Stimulated activated CD8-positive, alpha-beta memory T cell treated with anti-CD3 and anti-CD28 coated beads, Interleukin-15, amount 100 ng/mL, for 1 hour (primary cell): Measurements from ENCODE around the gene AXL.
"Not testable (repeated sequence)": the region's sequence is repeated elsewhere in the genome, so short reads cannot be mapped to it uniquely, and the experiment has no call there.

Experiments
- DNase-seq: peaks from one replicate; pipeline ENCODE4 v3.0.0-alpha.2; 2020; ENCODE audit warnings: low read depth

The AXL gene

DNA sequence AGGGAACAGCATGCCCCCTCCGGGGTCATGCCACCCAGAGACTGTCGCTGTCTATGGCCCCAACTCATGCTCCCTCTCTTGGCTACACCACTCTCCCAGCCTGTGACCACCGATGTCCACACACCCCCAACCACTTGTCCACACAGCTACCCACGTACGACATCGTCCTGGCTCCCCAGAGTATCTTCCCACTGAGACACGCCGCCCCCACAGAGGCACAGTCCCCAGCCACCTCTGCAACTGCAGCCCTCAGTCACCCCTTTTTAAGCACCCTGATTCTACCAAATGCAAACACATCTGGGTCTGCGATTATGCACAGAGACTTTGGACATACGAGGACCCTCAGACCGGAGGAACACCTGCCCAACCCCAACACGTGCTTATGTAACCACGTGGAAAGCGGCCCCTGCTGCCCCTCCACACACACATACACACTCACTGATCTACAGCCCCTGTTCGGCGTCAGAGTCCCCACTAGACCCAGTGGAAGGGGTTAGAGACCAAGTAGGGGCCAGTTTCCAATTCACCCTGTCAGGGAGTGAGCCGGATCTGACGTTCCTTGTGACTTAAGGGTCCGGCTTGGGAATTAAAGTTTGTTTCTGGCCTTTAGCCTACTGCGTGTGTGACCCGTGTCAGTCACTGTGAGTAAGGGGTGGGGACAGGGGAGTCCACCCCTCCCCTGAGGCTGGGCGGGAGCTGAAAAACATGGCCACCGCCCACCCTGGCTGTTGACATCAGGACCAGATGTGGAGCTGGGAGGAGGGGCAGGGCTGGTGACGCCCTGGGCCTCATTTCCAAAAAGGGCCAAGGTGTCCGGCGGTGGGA, 11.9 kb upstream of the AXL start:
- no peak for DNase-seq

GRCh38 chr19:41214161-41214560, 4.9 kb upstream of the AXL start:
- no peak for DNase-seq

DNA sequence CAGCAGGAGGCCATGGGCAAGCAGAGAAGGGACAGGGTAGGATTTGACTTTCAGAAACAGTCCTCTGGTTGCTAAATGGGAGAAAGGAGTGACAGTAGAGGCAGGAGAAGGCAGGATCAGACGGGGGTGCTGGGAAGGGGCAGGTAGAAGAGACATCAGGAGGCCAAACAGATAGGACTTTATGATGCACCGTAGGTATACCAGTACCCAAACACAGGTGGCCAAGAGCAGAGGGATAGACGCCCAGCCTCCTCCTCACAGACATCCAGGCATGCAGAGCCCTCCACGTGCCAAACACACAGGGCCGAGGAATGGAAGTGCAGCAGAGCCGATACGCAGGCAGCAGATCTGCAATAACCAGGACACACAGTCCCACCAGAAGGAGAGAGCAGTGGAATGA, 1.3 kb upstream of the AXL start:
- no peak for DNase-seq

DNA sequence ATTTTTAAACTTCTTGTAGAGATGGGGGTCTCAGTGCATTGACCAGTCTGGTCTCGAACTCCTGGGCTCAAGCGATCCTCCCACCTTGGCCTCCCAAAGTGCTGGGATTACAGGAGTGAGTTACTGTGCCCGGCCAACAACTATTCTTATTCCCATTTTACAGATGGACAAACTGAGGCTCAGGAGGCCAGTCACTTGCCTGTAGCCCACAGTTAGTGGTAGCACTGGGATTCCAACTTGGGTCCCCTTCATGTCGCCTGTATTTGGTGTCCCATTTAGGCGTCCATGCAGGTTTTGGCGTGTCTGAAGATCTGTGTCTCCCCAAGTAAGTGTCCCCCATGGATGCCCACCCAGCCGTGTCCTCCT, 791 bp upstream of the AXL start:
- no peak for DNase-seq

- DNase-seq, result no peak
Measured at GRCh38 chr19:41219924-41220567, 1.0 kb downstream of the AXL start.

DNA sequence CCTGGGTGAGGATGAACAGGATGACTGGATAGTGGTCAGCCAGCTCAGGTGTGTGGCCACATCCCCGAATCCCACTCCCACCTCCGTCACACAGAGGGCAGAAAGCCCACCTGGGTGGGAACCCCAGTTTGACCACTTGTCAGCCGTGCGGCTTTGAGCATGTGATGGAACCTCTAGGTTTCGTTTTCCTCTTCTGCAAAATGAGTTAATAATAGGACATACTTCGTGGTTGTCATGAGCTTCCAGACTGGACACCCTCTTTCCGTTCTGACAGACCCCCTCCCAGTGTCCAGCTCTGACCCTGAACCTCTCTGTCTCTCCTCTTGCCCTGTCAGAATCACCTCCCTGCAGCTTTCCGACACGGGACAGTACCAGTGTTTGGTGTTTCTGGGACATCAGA, 1.8 kb downstream of the AXL start:
- DNase-seq, result no peak

- DNase-seq, result no peak
Measured at GRCh38 chr19:41221514-41222205, 2.6 kb downstream of the AXL start.

- DNase-seq, result no peak
Measured at GRCh38 chr19:41222240-41222639, 3.2 kb downstream of the AXL start.

DNA sequence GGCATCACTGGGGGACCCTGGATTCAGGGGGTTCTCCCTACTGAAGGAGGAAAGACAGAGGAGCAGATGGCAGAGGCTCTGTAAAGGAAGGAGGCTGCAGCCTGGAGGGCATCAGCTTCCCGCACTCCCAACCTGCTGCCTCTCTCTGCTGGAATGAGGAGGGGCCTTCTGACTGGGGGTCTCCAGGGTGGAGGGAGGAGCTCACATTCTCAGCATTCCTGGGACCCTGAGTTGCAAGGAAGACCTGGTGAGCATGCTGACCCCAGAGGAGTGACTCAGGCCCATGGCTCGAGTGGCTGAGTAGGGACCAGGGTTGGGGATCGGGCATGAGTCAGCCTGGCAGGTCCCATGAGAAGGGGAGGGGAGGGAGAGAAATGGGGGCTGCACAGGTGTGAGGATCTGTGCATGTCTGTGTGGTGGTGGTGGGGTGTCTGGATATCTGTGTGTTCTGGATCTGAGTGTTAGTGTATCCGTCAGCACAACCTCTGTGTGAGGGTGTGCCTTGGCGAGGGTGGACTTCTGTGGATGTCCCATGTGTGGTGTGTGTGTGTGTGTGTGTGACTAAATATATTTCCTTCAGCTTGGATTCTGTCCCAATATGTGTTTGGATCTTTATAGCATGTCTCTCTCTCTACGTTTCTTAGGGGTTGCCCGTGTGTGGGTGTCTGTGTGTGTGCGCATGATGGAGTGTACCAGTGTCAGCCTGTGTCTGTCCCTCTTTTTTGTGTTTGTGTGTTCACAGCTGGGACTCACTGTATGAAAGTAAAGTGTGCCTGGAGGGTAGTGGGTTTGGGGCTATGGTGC, 4.6 kb downstream of the AXL start:
- DNase-seq, result no peak

DNA sequence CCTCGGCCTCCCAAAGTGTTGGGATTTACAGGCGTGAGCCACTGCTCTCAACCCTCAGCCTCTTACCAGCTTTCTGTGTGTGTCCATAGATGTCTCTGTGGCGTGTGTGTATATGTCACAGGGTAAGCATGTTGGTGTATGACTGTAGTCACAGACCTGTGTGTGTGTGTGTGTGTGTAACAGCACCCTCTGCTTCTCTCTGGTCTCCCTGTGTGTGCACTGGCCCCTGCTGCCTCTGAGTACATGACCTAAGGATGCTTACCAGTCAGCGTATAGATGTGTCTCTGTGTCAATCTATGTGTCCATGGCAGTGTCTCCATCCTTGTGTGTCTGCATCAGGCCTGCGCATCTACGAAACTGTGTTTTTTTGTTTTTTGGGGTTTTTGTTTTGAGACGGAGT, 5.6 kb downstream of the AXL start:
- DNase-seq, result no peak

GRCh38 chr19:41225238-41226052, 6.4 kb downstream of the AXL start:
- no peak for DNase-seq

GRCh38 chr19:41226053-41226873, 7.2 kb downstream of the AXL start:
- no peak for DNase-seq

DNA sequence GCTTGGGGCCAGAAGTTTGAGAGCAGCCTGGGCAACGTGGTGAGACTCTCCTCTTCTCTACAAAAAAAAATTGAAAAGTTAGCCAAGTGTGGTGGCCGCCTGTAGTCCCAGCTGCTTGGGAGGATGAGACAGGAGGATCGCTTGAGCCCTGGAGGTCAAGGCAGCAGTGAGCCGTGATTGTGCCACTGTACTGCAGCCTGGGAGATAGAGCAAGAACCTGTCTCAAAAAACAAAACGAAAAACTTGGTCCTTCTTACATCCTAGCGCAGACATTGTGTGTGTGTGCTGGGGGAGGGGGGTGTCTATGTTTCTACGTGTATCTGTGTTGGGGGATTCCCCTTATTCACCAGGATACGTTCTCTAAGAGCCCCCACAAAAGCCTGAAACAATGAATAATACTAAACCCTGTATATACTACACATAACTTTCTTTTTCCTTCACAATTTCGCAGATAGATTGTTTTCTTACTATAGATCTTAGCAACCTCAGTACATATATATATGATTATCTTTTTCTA, 7.9 kb downstream of the AXL start:
- no peak for DNase-seq

DNA sequence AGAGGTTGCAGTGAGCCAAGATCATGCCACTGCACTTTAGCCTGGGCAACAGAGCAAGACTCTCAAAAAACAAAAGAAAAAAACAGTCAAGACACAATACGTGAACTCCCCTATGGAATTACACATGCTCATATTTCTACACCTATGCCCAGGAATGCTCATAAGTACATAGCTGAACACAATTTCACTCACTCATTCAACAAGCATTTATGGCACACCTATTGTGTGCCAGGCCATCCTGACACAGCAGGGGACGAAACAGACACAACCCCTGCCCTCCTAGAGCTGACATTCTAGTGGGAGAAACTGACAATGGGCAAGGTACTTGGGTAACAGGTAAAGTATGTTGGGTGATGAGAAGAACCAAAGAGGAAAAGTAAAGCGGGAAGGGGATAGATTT, 9.5 kb downstream of the AXL start:
- no peak for DNase-seq

- not testable (repeated sequence) for DNase-seq
Measured at GRCh38 chr19:41229338-41229737, 10.3 kb downstream of the AXL start.

- DNase-seq, result no peak
Measured at GRCh38 chr19:41230067-41230857, 11.2 kb downstream of the AXL start.

GRCh38 chr19:41232686-41233085, 13.7 kb downstream of the AXL start:
- no peak for DNase-seq

GRCh38 chr19:41233748-41234240, 14.8 kb downstream of the AXL start:
- DNase-seq, result no peak

DNA sequence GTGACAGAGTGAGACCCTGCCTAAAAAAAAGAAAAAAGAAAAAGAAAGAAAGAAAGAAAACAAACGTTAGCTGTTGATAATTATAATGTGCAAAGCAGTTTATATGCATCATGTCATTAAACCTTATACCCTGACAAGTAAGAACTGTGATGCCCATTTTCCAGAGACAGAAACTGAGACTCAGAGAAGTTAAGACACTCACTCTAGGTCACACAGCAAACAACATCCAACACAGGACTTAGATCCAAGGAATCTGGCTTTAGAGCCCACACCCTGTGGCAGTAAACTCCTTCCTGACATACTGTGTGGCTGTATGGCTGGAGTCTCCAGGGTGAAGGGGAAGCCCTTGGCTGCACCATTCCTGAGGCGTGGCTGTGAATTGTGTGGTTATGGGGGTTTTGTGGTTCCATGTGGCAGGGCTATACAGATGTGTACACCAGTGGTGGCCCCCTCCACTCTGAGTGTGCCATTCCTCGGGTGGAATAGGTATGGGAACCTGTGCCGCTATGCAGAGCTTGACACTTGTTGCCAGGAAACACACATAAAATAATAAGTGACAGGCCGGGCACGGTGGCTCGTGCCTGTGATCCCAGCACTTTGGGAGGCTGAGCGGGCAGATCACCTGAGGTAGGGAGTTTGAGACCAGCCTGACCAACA, 15.6 kb downstream of the AXL start:
- DNase-seq, result no peak
